Measurements from ENCODE around the gene CNTNAP2.

- no peak for TF ChIP-seq GABPA (IDR thresholded peaks at IDR 0.05 in 1 of 2, conservative IDR thresholded peaks at IDR 0.05 in 1 of 2)
- TF ChIP-seq, protein P1, sequence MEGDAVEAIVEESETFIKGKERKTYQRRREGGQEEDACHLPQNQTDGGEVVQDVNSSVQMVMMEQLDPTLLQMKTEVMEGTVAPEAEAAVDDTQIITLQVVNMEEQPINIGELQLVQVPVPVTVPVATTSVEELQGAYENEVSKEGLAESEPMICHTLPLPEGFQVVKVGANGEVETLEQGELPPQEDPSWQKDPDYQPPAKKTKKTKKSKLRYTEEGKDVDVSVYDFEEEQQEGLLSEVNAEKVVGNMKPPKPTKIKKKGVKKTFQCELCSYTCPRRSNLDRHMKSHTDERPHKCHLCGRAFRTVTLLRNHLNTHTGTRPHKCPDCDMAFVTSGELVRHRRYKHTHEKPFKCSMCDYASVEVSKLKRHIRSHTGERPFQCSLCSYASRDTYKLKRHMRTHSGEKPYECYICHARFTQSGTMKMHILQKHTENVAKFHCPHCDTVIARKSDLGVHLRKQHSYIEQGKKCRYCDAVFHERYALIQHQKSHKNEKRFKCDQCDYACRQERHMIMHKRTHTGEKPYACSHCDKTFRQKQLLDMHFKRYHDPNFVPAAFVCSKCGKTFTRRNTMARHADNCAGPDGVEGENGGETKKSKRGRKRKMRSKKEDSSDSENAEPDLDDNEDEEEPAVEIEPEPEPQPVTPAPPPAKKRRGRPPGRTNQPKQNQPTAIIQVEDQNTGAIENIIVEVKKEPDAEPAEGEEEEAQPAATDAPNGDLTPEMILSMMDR (IDR thresholded peaks at IDR 0.05; ENCODE audit: low read depth, low read length, missing input control), result no peak
- no peak for TF ChIP-seq MAX (IDR thresholded peaks at IDR 0.05)
- TF ChIP-seq YY1 (IDR thresholded peaks at IDR 0.05), result no peak
- TF ChIP-seq, protein P2, sequence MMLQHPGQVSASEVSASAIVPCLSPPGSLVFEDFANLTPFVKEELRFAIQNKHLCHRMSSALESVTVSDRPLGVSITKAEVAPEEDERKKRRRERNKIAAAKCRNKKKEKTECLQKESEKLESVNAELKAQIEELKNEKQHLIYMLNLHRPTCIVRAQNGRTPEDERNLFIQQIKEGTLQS (IDR thresholded peaks at IDR 0.05), result no peak
- no peak for TF ChIP-seq JUND (IDR thresholded peaks at IDR 0.05)
- no peak for TF ChIP-seq NR2F2 (IDR thresholded peaks at IDR 0.05)
- no peak for TF ChIP-seq HNF4G (IDR thresholded peaks at IDR 0.05)
- TF ChIP-seq RXRA (IDR thresholded peaks at IDR 0.05), result no peak
- no peak for TF ChIP-seq TAF1 (conservative IDR thresholded peaks at IDR 0.05)
- TF ChIP-seq RAD21 (IDR thresholded peaks at IDR 0.05), result no peak
- no peak for TF ChIP-seq SP1 (IDR thresholded peaks at IDR 0.05)
- TF ChIP-seq EGR1 (IDR thresholded peaks at IDR 0.05; ENCODE audit: low read depth in 2 of 2), result no peak
Observed at GRCh38 chr7:148135997-148136396, 2019.4 kb downstream of the CNTNAP2 start.
